Mesenteric fat pad (tissue), 1 donor: ENCODE data around the gene NRXN3. TPM values are rescaled to one million over a fixed set of nuclear protein-coding genes. Genes with fewer than 3 reads are reported as not detected.

Source experiments
- DNase-seq: peaks from one replicate; pipeline ENCODE4 v3.0.0-alpha.2; 2020; ENCODE audit warnings: low spot score
- total RNA-seq: library from RNA; stranded (reverse); fragmentation: NEBNext Ultra II Directional; extraction: Animal tissue kit (Norgen Biotek cat#: 25700); gene quantifications from one replicate; pipeline ENCODE4 v1.2.1, GENCODE V29; 2021
- donor health status: DM: yes; HTN: yes; CAD: no.

Gene NRXN3
- total RNA-seq, 1 donor from 2014 or later = 0.84 TPM

- no peak for DNase-seq
Observed at GRCh38 chr14:79708426-79709388, 1538.5 kb downstream of the NRXN3 start.

GRCh38 chr14:79709573-79709972, 1539.4 kb downstream of the NRXN3 start:
- DNase-seq = no peak

- no peak for DNase-seq
Observed at GRCh38 chr14:79712302-79712950, 1542.3 kb downstream of the NRXN3 start.

- no peak for DNase-seq
Observed at GRCh38 chr14:79721399-79722084, 1551.4 kb downstream of the NRXN3 start.

GRCh38 chr14:79724934-79725717, 1555.0 kb downstream of the NRXN3 start:
- no peak for DNase-seq

- DNase-seq = no peak
Observed at GRCh38 chr14:79727900-79728299, 1557.7 kb downstream of the NRXN3 start.

GRCh38 chr14:79728331-79728730, 1558.2 kb downstream of the NRXN3 start:
- DNase-seq = no peak

- DNase-seq = no peak
Observed at GRCh38 chr14:79729731-79730130, 1559.6 kb downstream of the NRXN3 start.

GRCh38 chr14:79730196-79730595, 1560.0 kb downstream of the NRXN3 start:
- DNase-seq = no peak

GRCh38 chr14:79730953-79731352, 1560.8 kb downstream of the NRXN3 start:
- no peak for DNase-seq

GRCh38 chr14:79732911-79733655, 1562.9 kb downstream of the NRXN3 start:
- DNase-seq = no peak

- DNase-seq = no peak
Observed at GRCh38 chr14:79734151-79734550, 1564.0 kb downstream of the NRXN3 start.

GRCh38 chr14:79734656-79735055, 1564.5 kb downstream of the NRXN3 start:
- DNase-seq = no peak

GRCh38 chr14:79735121-79735520, 1564.9 kb downstream of the NRXN3 start:
- no peak for DNase-seq

GRCh38 chr14:79740066-79740601, 1570.0 kb downstream of the NRXN3 start:
- no peak for DNase-seq

- no peak for DNase-seq
Observed at GRCh38 chr14:79742142-79742541, 1572.0 kb downstream of the NRXN3 start.

- no peak for DNase-seq
Observed at GRCh38 chr14:79745046-79745445, 1574.9 kb downstream of the NRXN3 start.

- DNase-seq = no peak
Observed at GRCh38 chr14:79749065-79749464, 1578.9 kb downstream of the NRXN3 start.

- DNase-seq = no peak
Observed at GRCh38 chr14:79758985-79759384, 1588.8 kb downstream of the NRXN3 start.

GRCh38 chr14:79764323-79764722, 1594.2 kb downstream of the NRXN3 start:
- DNase-seq = no peak
